MM.1S (cell line): ENCODE data around the gene TSPAN33.

Source experiments
- DNase-seq: peaks from one replicate; pipeline ENCODE4 v3.0.0-alpha.2; 2015
- H2AFZ ChIP-seq: fragments of 300-600 bp; sonication (generic); 2 replicates; pipeline ENCODE4 v1.6.0; 2016; ENCODE audit warnings: antibody characterized with exemption, low read length
- H3F3A ChIP-seq: fragments of 300-600 bp; sonication (generic); 2 replicates; pipeline ENCODE4 v1.6.1; 2016; ENCODE audit warnings: mild to moderate bottlenecking, antibody characterized with exemption, low read length, moderate library complexity, mixed read lengths; ENCODE audit not compliant: insufficient read depth
- H3K27ac ChIP-seq: fragments of 300-600 bp; sonication (generic); 2 replicates; pipeline ENCODE4 v1.5.1; 2016; ENCODE audit warnings: mild to moderate bottlenecking, low read length
- H3K27me3 ChIP-seq: fragments of 300-600 bp; sonication (generic); replicated peaks from 2 replicates; pipeline ENCODE4 v1.6.0; 2016; ENCODE audit warnings: low read length; ENCODE audit not compliant: insufficient read depth
- H3K36me3 ChIP-seq: fragments of 300-600 bp; sonication (generic); replicated peaks from 2 replicates; pipeline ENCODE4 v1.6.1; 2016; ENCODE audit warnings: mild to moderate bottlenecking, low read length, mixed read lengths; ENCODE audit not compliant: insufficient read depth
- H3K4me1 ChIP-seq: fragments of 300-600 bp; sonication (generic); 2 replicates; pipeline ENCODE4 v1.6.1; 2016; ENCODE audit warnings: low read length, mixed read lengths
- H3K4me2 ChIP-seq: fragments of 300-600 bp; sonication (generic); 2 replicates; pipeline ENCODE4 v1.6.0; 2016; ENCODE audit warnings: low read depth, low read length
- H3K4me3 ChIP-seq: fragments of 300-600 bp; sonication (generic); 2 replicates; pipeline ENCODE4 v1.5.1; 2016; ENCODE audit warnings: low read length, mixed read lengths
- H3K79me2 ChIP-seq: fragments of 300-600 bp; sonication (generic); 2 replicates; pipeline ENCODE4 v1.6.1; 2016; ENCODE audit warnings: mixed run types, low read length, mixed read lengths
- H3K9ac ChIP-seq: fragments of 300-600 bp; sonication (generic); 2 replicates; pipeline ENCODE4 v1.6.1; 2016; ENCODE audit warnings: low read length, mixed read lengths
- H3K9me2 ChIP-seq: fragments of 300-600 bp; sonication (generic); replicated peaks from 2 replicates; pipeline ENCODE4 v1.6.1; 2016; ENCODE audit warnings: mild to moderate bottlenecking, low read length, mixed read lengths; ENCODE audit not compliant: insufficient read depth
- H3K9me3 ChIP-seq: fragments of 300-600 bp; sonication (generic); replicated peaks from 2 replicates; pipeline ENCODE4 v1.6.1; 2016; ENCODE audit warnings: mild to moderate bottlenecking, low read length, mixed read lengths; ENCODE audit not compliant: insufficient read depth
- H4K20me1 ChIP-seq: fragments of 300-600 bp; sonication (generic); 2 replicates; pipeline ENCODE4 v1.6.1; 2016; ENCODE audit warnings: mild to moderate bottlenecking, low read length, moderate library complexity, mixed read lengths; ENCODE audit not compliant: insufficient read depth
- EZH2 ChIP-seq: fragments of 300-600 bp; sonication (generic); optimal IDR thresholded peaks from 2 replicates; pipeline ENCODE3; 2017; ENCODE audit warnings: low read depth, mild to moderate bottlenecking, antibody characterized with exemption, low read length, mixed read lengths
- EZH2phosphoT487 ChIP-seq: fragments of 300-600 bp; sonication (generic); IDR thresholded peaks from 2 replicates; pipeline ENCODE4 v1.6.1; 2018; ENCODE audit warnings: antibody characterized with exemption, low read length
- TF ChIP-seq, protein P1 (sequence below): fragments of 300-600 bp; sonication (generic); IDR thresholded peaks from 2 replicates; pipeline ENCODE4 v1.5.1; 2016; ENCODE audit warnings: antibody characterized with exemption, low read length, mixed read lengths

TSPAN33 gene

DNA sequence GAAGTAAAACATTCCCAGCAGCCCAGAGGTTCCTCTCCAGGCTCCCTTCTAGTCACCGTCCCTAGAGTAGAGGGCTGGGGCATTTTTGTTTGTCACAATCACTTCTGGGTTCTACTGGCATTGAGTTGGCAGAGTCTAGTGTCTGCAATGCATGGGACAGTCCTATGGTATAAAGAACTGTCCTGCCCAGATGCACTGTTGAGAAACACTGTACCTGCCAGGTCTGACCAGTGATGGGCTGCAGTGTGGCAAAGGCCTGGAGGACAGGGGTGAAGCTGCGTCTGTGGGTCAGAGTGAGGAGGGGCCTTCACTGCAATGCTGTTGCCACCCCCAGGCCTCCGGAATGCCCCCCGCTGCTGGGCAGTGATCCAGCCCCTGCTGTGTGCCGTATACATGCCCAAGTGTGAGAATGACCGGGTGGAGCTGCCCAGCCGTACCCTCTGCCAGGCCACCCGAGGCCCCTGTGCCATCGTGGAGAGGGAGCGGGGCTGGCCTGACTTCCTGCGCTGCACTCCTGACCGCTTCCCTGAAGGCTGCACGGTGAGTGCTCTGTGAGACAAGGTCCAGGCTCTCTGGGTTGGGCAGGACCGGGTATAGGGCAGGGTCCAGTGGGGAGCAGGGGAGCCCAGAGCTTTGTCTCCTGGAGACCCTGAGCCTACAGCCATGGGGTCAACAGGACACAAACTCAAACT, 58.7 kb downstream of the TSPAN33 start:
- Histone ChIP-seq H3K4me2 (no peak overlapping the region), H3K9me3 (no peaks in the 10 kb centered on the region), H3F3A (no peaks in the 10 kb centered on the region), H3K27ac (no peak overlapping the region), H4K20me1 (no peaks in the 10 kb centered on the region), H3K36me3 (no peaks in the 10 kb centered on the region), H3K27me3 (no peaks in the 10 kb centered on the region), H3K9me2 (no peaks in the 10 kb centered on the region), H2AFZ (no peak overlapping the region), H3K4me3 (no peak overlapping the region), H3K79me2 (no peaks in the 10 kb centered on the region), H3K4me1 (no peaks in the 10 kb centered on the region), H3K9ac (no peak overlapping the region)
- no peak for DNase-seq
- TF ChIP-seq, protein P1, sequence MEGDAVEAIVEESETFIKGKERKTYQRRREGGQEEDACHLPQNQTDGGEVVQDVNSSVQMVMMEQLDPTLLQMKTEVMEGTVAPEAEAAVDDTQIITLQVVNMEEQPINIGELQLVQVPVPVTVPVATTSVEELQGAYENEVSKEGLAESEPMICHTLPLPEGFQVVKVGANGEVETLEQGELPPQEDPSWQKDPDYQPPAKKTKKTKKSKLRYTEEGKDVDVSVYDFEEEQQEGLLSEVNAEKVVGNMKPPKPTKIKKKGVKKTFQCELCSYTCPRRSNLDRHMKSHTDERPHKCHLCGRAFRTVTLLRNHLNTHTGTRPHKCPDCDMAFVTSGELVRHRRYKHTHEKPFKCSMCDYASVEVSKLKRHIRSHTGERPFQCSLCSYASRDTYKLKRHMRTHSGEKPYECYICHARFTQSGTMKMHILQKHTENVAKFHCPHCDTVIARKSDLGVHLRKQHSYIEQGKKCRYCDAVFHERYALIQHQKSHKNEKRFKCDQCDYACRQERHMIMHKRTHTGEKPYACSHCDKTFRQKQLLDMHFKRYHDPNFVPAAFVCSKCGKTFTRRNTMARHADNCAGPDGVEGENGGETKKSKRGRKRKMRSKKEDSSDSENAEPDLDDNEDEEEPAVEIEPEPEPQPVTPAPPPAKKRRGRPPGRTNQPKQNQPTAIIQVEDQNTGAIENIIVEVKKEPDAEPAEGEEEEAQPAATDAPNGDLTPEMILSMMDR: no peak
- no peak for TF ChIP-seq EZH2phosphoT487
- TF ChIP-seq EZH2: no peak

DNA sequence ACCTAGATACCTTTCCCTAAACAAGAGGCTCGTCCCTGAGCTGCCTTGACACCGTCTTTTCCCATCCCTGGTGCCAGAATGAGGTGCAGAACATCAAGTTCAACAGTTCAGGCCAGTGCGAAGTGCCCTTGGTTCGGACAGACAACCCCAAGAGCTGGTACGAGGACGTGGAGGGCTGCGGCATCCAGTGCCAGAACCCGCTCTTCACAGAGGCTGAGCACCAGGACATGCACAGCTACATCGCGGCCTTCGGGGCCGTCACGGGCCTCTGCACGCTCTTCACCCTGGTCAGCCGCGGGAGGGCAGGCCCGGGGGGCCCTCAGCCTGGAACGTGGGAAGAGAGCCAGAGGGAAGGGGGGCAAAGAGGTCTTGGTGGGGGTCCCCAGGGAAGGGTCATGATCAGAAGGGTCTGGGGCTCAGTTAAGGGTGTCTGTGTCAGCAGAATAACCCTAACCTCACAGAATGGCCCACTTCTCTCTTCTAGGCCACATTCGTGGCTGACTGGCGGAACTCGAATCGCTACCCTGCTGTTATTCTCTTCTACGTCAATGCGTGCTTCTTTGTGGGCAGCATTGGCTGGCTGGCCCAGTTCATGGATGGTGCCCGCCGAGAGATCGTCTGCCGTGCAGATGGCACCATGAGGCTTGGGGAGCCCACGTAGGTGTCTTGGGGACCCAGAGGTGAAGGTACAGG, 60.8 kb downstream of the TSPAN33 start:
- Histone ChIP-seq H3F3A (no peaks in the 10 kb centered on the region), H3K9ac (no peak overlapping the region), H2AFZ (no peak overlapping the region), H3K79me2 (no peaks in the 10 kb centered on the region), H3K4me1 (no peaks in the 10 kb centered on the region), H3K36me3 (no peaks in the 10 kb centered on the region), H3K4me3 (no peak overlapping the region), H4K20me1 (no peaks in the 10 kb centered on the region), H3K9me3 (no peaks in the 10 kb centered on the region), H3K4me2 (no peak overlapping the region), H3K27me3 (no peaks in the 10 kb centered on the region), H3K27ac (no peak overlapping the region), H3K9me2 (no peaks in the 10 kb centered on the region)
- DNase-seq: no peak
- TF ChIP-seq, protein P1: no peak
- no peak for TF ChIP-seq EZH2
- TF ChIP-seq EZH2phosphoT487: no peak

DNA sequence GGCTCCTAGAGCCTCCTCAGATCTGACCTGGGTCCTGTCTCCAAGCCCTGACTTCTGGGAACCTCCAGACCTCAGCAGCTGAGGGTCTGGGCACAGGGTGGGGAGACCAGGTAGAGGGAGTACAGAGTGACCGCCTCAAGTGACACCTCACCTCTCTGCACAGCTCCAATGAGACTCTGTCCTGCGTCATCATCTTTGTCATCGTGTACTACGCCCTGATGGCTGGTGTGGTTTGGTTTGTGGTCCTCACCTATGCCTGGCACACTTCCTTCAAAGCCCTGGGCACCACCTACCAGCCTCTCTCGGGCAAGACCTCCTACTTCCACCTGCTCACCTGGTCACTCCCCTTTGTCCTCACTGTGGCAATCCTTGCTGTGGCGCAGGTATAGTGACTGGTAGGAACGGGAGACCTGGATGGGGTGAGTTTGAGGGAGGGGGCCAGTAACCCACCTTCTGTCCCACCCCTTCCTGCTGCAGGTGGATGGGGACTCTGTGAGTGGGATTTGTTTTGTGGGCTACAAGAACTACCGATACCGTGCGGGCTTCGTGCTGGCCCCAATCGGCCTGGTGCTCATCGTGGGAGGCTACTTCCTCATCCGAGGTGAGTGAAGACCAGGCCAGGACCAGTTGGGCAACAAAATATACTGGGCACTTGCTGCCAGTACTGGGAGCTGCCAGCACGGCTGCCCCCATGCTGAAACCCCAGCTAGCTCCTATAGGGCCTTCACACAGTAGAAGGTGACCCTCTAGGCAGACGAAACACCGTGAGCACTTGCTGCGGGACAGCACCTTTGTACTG, 61.7 kb downstream of the TSPAN33 start:
- H3K9ac ChIP-seq: no peak overlapping the region
- H3K4me2 ChIP-seq: no peak overlapping the region
- no peaks in the 10 kb centered on the region for H3K9me3 ChIP-seq
- TF ChIP-seq EZH2 (no peak), EZH2phosphoT487 (no peak)
- TF ChIP-seq, protein P1: no peak
- H2AFZ ChIP-seq: no peak overlapping the region
- no peaks in the 10 kb centered on the region for H3K4me1 ChIP-seq
- H3K9me2 ChIP-seq: no peaks in the 10 kb centered on the region
- no peak for DNase-seq
- no peaks in the 10 kb centered on the region for H3K36me3 ChIP-seq
- H3K4me3 ChIP-seq: no peak overlapping the region
- H4K20me1 ChIP-seq: no peaks in the 10 kb centered on the region
- H3K79me2 ChIP-seq: no peaks in the 10 kb centered on the region
- no peaks in the 10 kb centered on the region for H3K27me3 ChIP-seq
- no peaks in the 10 kb centered on the region for H3F3A ChIP-seq
- H3K27ac ChIP-seq: no peak overlapping the region
